ENCODE results near the gene TOR4A.

Gene TOR4A

GRCh38 chr9:137295849-137296669 lies 18.5 kb downstream of the TOR4A start:
- no peak for DNase-seq

- no peak for DNase-seq
These were observed 19.4 kb downstream of the TOR4A start for GRCh38 chr9:137296670-137297664.

GRCh38 chr9:137297966-137298365 lies 20.4 kb downstream of the TOR4A start:
- DNase-seq, result no peak

GRCh38 chr9:137298401-137299202 lies 21.1 kb downstream of the TOR4A start:
- DNase-seq, result no peak

GRCh38 chr9:137299203-137299565 lies 21.7 kb downstream of the TOR4A start:
- no peak for DNase-seq

GRCh38 chr9:137299938-137300337 lies 22.4 kb downstream of the TOR4A start:
- DNase-seq, result no peak

- DNase-seq, result no peak
These were observed 23.1 kb downstream of the TOR4A start for GRCh38 chr9:137300567-137301080.

- no peak for DNase-seq
These were observed 23.8 kb downstream of the TOR4A start for GRCh38 chr9:137301081-137301947.

GRCh38 chr9:137302118-137302448 lies 24.6 kb downstream of the TOR4A start, which contains the start of gene NRARP:
Gene NRARP (minus strand): TSS chr9:137302271. CDS start chr9:137301928, 343 bp downstream.
- DNase-seq, result peak; percentile 91

- no peak for DNase-seq
These were observed 25.1 kb downstream of the TOR4A start for GRCh38 chr9:137302449-137303150.

GRCh38 chr9:137303151-137303892 lies 25.8 kb downstream of the TOR4A start:
- DNase-seq, result no peak

- DNase-seq, result no peak
These were observed 26.4 kb downstream of the TOR4A start for GRCh38 chr9:137303893-137304382.

GRCh38 chr9:137304383-137305059 lies 27.0 kb downstream of the TOR4A start:
- DNase-seq, result no peak

- peak; percentile 17 for DNase-seq
These were observed 27.7 kb downstream of the TOR4A start for GRCh38 chr9:137305060-137305797.

GRCh38 chr9:137305798-137306065 lies 28.2 kb downstream of the TOR4A start:
- DNase-seq, result no peak

GRCh38 chr9:137306066-137306849 lies 28.7 kb downstream of the TOR4A start:
- DNase-seq, result no peak

GRCh38 chr9:137306850-137307254 lies 29.3 kb downstream of the TOR4A start:
- DNase-seq, result no peak
